SH-SY5Y (cell line): ENCODE results near the gene PAXX.

Experiments used
- GATA2 ChIP-seq: IDR thresholded peaks from 2 replicates; pipeline ENCODE4 v1.6.1; 2011; ENCODE audit warnings: mild to moderate bottlenecking, low read depth, low read length
- GATA3 ChIP-seq: IDR thresholded peaks from 2 replicates; pipeline ENCODE4 v1.6.1; 2011; ENCODE audit warnings: low read depth, mild to moderate bottlenecking, low read length, moderate library complexity

- TF ChIP-seq GATA2 (no peak), GATA3 (no peak)
These were observed 23.3 kb downstream of the PAXX start for GRCh38 chr9:137015540-137015930.
